ENCODE results near the gene SMO. TPM values are rescaled to one million over a fixed set of nuclear protein-coding genes. Genes with fewer than 3 reads are reported as not detected.

The SMO gene
- total RNA-seq, 3 donors from 2014 or later = 2.1 to 11.2 (median 2.2) TPM

DNA sequence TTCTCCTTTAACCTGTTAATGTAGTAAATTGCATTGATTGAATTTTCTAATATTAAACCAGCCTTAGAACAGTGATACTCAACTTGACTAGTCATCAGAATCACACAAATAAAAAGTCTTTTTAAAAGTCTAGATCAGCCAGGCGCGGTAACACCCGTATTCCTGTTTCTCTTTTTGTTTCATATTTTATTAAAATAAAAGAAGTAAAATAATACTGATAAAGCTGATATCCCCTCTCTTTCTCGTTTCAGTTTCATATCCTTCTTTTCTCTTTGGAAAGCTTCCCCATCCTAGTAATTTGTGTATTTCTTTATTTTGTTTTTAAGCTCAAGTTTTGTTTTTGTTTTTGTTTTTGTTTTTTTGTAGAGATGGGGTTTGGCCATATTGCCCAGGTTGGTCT, 9.3 kb downstream of the SMO start:
- ATAC-seq (no peak), DNase-seq (no peak)
- TF ChIP-seq, protein P1, sequence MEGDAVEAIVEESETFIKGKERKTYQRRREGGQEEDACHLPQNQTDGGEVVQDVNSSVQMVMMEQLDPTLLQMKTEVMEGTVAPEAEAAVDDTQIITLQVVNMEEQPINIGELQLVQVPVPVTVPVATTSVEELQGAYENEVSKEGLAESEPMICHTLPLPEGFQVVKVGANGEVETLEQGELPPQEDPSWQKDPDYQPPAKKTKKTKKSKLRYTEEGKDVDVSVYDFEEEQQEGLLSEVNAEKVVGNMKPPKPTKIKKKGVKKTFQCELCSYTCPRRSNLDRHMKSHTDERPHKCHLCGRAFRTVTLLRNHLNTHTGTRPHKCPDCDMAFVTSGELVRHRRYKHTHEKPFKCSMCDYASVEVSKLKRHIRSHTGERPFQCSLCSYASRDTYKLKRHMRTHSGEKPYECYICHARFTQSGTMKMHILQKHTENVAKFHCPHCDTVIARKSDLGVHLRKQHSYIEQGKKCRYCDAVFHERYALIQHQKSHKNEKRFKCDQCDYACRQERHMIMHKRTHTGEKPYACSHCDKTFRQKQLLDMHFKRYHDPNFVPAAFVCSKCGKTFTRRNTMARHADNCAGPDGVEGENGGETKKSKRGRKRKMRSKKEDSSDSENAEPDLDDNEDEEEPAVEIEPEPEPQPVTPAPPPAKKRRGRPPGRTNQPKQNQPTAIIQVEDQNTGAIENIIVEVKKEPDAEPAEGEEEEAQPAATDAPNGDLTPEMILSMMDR (IDR thresholded peaks at IDR 0.05) = no peak
- Histone ChIP-seq H3K36me3 (ENCODE audit: low read depth) (no peaks in the 10 kb centered on the region), H3K4me1 (ENCODE audit: low read depth) (no peaks in the 10 kb centered on the region), H3K9me3 (no peaks in the 10 kb centered on the region), H3K4me3 (no peak overlapping the region)
- intact Hi-C loops (cut with DNase I, micrococcal nuclease) = no loop called here

DNA sequence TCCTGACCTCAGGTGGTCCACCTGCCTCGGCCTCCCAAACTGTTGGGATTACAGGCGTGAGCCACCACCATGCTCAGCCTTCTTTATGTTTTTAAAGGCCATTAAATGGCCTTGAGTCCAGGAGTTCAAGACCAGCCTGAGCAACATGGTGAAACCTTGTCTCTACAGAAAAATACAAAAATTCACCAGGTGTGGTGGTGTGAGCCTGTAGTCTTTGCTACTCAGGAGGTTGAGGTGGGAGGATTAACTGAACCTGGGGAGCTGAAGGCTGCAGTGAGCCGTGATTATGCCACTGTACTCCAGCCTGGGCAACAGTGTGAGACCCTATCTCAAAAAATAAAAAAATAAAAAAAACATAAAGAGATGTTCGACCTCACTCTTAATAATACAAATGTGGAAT, 11.0 kb downstream of the SMO start:
- intact Hi-C loops (cut with DNase I, micrococcal nuclease) = no loop called here
- no peaks in the 10 kb centered on the region for H3K9me3 ChIP-seq
- TF ChIP-seq, protein P1 (IDR thresholded peaks at IDR 0.05) = no peak
- ATAC-seq (no peak), DNase-seq (no peak)
- H3K4me1 ChIP-seq (ENCODE audit: low read depth) = no peaks in the 10 kb centered on the region
- H3K4me3 ChIP-seq = no peak overlapping the region
- H3K36me3 ChIP-seq (ENCODE audit: low read depth) = no peaks in the 10 kb centered on the region

DNA sequence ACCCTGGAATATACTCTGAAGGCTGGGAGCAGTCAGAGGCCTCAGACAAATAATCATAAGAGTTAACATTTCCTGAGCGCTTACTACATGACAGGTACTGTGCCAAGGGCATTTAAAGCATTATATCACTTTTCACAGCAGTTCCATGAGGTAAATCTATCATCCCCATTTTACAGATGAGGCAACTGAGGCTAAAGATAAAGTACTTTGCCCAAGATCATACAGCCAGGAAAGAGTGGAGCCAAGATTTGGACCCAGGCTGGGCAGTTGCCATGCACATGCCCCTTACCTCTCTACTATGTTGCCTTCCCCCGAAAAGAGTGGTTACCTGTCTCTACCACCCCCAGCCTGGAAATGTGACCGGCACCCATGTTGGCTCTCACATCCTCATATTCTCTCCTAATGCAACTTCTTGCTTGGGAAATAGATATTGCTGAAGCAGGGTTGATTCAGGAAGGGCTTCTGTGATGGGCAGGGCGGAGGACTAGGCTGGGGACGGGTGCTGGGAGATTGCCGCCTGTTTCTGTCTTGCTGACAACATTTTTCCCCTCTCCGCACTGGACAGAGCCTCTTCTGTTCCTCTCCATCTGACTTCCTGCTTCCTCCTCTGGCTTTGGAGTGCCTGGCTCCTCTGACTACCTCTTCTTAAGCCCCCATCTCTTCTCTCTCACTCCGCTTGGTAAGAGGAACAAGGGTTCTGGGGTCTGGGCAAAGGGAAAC, 13.8 kb downstream of the SMO start:
- intact Hi-C loops (cut with DNase I, micrococcal nuclease) = no loop called here
- TF ChIP-seq, protein P1 (IDR thresholded peaks at IDR 0.05) = no peak
- DNase-seq = no peak
- H3K4me3 ChIP-seq = no peak overlapping the region
- ATAC-seq = no peak
- no peaks in the 10 kb centered on the region for H3K9me3 ChIP-seq
- no peaks in the 10 kb centered on the region for H3K36me3 ChIP-seq (ENCODE audit: low read depth)
- no peaks in the 10 kb centered on the region for H3K4me1 ChIP-seq (ENCODE audit: low read depth)

DNA sequence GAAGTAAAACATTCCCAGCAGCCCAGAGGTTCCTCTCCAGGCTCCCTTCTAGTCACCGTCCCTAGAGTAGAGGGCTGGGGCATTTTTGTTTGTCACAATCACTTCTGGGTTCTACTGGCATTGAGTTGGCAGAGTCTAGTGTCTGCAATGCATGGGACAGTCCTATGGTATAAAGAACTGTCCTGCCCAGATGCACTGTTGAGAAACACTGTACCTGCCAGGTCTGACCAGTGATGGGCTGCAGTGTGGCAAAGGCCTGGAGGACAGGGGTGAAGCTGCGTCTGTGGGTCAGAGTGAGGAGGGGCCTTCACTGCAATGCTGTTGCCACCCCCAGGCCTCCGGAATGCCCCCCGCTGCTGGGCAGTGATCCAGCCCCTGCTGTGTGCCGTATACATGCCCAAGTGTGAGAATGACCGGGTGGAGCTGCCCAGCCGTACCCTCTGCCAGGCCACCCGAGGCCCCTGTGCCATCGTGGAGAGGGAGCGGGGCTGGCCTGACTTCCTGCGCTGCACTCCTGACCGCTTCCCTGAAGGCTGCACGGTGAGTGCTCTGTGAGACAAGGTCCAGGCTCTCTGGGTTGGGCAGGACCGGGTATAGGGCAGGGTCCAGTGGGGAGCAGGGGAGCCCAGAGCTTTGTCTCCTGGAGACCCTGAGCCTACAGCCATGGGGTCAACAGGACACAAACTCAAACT, 14.8 kb downstream of the SMO start:
- no peaks in the 10 kb centered on the region for H3K4me1 ChIP-seq (ENCODE audit: low read depth)
- H3K4me3 ChIP-seq = no peak overlapping the region
- ATAC-seq = no peak
- no peak for DNase-seq
- H3K36me3 ChIP-seq (ENCODE audit: low read depth) = no peaks in the 10 kb centered on the region
- H3K9me3 ChIP-seq = no peaks in the 10 kb centered on the region
- TF ChIP-seq, protein P1 (IDR thresholded peaks at IDR 0.05) = no peak
- intact Hi-C loops (cut with DNase I, micrococcal nuclease) = no loop called here

DNA sequence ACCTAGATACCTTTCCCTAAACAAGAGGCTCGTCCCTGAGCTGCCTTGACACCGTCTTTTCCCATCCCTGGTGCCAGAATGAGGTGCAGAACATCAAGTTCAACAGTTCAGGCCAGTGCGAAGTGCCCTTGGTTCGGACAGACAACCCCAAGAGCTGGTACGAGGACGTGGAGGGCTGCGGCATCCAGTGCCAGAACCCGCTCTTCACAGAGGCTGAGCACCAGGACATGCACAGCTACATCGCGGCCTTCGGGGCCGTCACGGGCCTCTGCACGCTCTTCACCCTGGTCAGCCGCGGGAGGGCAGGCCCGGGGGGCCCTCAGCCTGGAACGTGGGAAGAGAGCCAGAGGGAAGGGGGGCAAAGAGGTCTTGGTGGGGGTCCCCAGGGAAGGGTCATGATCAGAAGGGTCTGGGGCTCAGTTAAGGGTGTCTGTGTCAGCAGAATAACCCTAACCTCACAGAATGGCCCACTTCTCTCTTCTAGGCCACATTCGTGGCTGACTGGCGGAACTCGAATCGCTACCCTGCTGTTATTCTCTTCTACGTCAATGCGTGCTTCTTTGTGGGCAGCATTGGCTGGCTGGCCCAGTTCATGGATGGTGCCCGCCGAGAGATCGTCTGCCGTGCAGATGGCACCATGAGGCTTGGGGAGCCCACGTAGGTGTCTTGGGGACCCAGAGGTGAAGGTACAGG, 16.8 kb downstream of the SMO start:
- ATAC-seq (no peak), DNase-seq (no peak)
- Histone ChIP-seq H3K4me3 (no peak overlapping the region), H3K36me3 (ENCODE audit: low read depth) (no peaks in the 10 kb centered on the region), H3K4me1 (ENCODE audit: low read depth) (no peaks in the 10 kb centered on the region), H3K9me3 (no peaks in the 10 kb centered on the region)
- intact Hi-C loops (cut with DNase I, micrococcal nuclease) = loop anchor here in 1 of 2 donors (5.0 kb wide), 1 partner anchor 43 kb away; no protein-coding TSS in a partner anchor
- TF ChIP-seq, protein P1 (IDR thresholded peaks at IDR 0.05) = no peak

Measured in mucosa of descending colon (tissue), 3 donors.